Fibroblast of pulmonary artery (primary cell): ENCODE data around the gene ARL11.
"Not testable (repeated sequence)": the region's sequence is repeated elsewhere in the genome, so short reads cannot be mapped to it uniquely, and the experiment has no call there.

Source experiments
- DNase-seq: peaks from one replicate; pipeline ENCODE4 v3.0.0-alpha.2; 2010; ENCODE audit warnings: low read depth
- H3K4me3 ChIP-seq: replicated peaks from 2 replicates; pipeline ENCODE4 v1.5.1; 2011; ENCODE audit warnings: low read depth, mild to moderate bottlenecking, control low read depth, low read length, moderate library complexity
- CTCF ChIP-seq: IDR thresholded peaks from 2 replicates; pipeline ENCODE4 v1.5.1; 2011; ENCODE audit warnings: mild to moderate bottlenecking, control low read depth, low read length, inconsistent platforms; ENCODE audit errors: missing control alignments

ARL11 gene

GRCh38 chr13:49604570-49604969 lies 23.7 kb upstream of the ARL11 start:
- no peak overlapping the region for H3K4me3 ChIP-seq
- DNase-seq: no peak
- TF ChIP-seq CTCF: no peak

- peak overlapping the region; percentile 28 for H3K4me3 ChIP-seq
- peak; percentile 91 for DNase-seq
- TF ChIP-seq CTCF: peak; percentile 86
Observed at GRCh38 chr13:49606747-49607648, 21.3 kb upstream of the ARL11 start.

GRCh38 chr13:49607761-49608160 lies 20.5 kb upstream of the ARL11 start:
- no peak overlapping the region for H3K4me3 ChIP-seq
- no peak for TF ChIP-seq CTCF
- no peak for DNase-seq

- no peak for DNase-seq
- no peak overlapping the region for H3K4me3 ChIP-seq
- no peak for TF ChIP-seq CTCF
Observed at GRCh38 chr13:49608651-49609331, 19.5 kb upstream of the ARL11 start.

GRCh38 chr13:49610176-49610575 lies 18.1 kb upstream of the ARL11 start:
- TF ChIP-seq CTCF: no peak

GRCh38 chr13:49612042-49612441 lies 16.3 kb upstream of the ARL11 start:
- DNase-seq, H3K4me3 ChIP-seq: not testable (repeated sequence)

More at GRCh38 chr13:49610176-49610575, 18.1 kb upstream of the ARL11 start:
- no peak overlapping the region for H3K4me3 ChIP-seq
- no peak for DNase-seq

- no peak overlapping the region for H3K4me3 ChIP-seq
- peak; percentile 18 for DNase-seq
- no peak for TF ChIP-seq CTCF
Observed at GRCh38 chr13:49615836-49616675, 12.3 kb upstream of the ARL11 start.
